CD4-positive, alpha-beta T cell (primary cell): Measurements from ENCODE around the gene MBD3L2. TPM values are rescaled to one million over a fixed set of nuclear protein-coding genes. Genes with fewer than 3 reads are reported as not detected.
"Not testable (repeated sequence)": the region's sequence is repeated elsewhere in the genome, so short reads cannot be mapped to it uniquely, and the experiment has no call there.

Experiments used
- ATAC-seq: fragments of 200-7000 bp; cut with Tn5 transposase; one replicate; pipeline ENCODE4 v1.10.0; 2022; ENCODE audit warnings: mild to moderate bottlenecking; ENCODE audit not compliant: poor library complexity
- CTCF ChIA-PET: fragments of 350-600 bp; sonication (Branson Sonifier 250); formaldehyde crosslinking; loops from one replicate; lab custom pipeline; 2021; ENCODE audit warnings: antibody characterized with exemption, inconsistent platforms; lab: Charles Lee
- POLR2A ChIA-PET: fragments of 350-600 bp; sonication (Branson Sonifier 250); formaldehyde crosslinking; loops from one replicate; lab custom pipeline; 2021; ENCODE audit warnings: antibody characterized with exemption, inconsistent platforms; lab: Charles Lee
- DNase-seq, 14 experiments: peaks; one replicate each; pipeline ENCODE4 v3.0.0-alpha.2; 2013 to 2020; ENCODE audit warnings: mixed read lengths in 2 of 14
- H3K27ac ChIP-seq, 2 donors: one replicate each; pipeline versions ENCODE4 v1.5.1 to v1.7.0; 2013; ENCODE audit warnings: low read length in 2 of 2, low read depth in 1 of 2, mild to moderate bottlenecking in 1 of 2
- H3K27me3 ChIP-seq, 2 experiments: 1 replicate in 1 of 2; 2 replicates in 1 of 2; pipeline versions ENCODE4 v1.6.1 to v1.7.0; 2013; ENCODE audit warnings: low read length in 2 of 2, control low read depth in 1 of 2, mild to moderate bottlenecking in 1 of 2, moderate library complexity in 1 of 2; ENCODE audit not compliant: insufficient read depth in 2 of 2, control insufficient read depth in 1 of 2
- H3K36me3 ChIP-seq: one replicate; pipeline ENCODE4 v1.6.1; 2013; ENCODE audit warnings: low read length, control low read depth; ENCODE audit not compliant: insufficient read depth
- H3K4me1 ChIP-seq: one replicate; pipeline ENCODE4 v1.6.1; 2013; ENCODE audit warnings: low read length, control low read depth; ENCODE audit not compliant: insufficient read depth
- H3K4me3 ChIP-seq: one replicate; pipeline ENCODE4 v1.5.1; 2013; ENCODE audit warnings: mild to moderate bottlenecking, low read length, moderate library complexity
- H3K9me3 ChIP-seq, 2 experiments: 1 replicate in 1 of 2; 2 replicates in 1 of 2; pipeline versions ENCODE4 v1.6.1 to v1.7.0; 2013; ENCODE audit warnings: low read length in 2 of 2, mild to moderate bottlenecking in 2 of 2, control low read depth in 1 of 2, moderate library complexity in 1 of 2; ENCODE audit not compliant: control insufficient read depth in 1 of 2, insufficient read depth in 1 of 2
- H3K27ac Mint-ChIP-seq: one replicate; pipeline ENCODE4 v1.8.0; 2020; ENCODE audit warnings: mixed read lengths
- H3K27me3 Mint-ChIP-seq: one replicate; pipeline ENCODE4 v1.8.0; 2021; ENCODE audit warnings: mixed read lengths
- H3K36me3 Mint-ChIP-seq: one replicate; pipeline ENCODE4 v1.8.0; 2021; ENCODE audit warnings: low read depth, mixed read lengths
- H3K4me1 Mint-ChIP-seq: one replicate; pipeline ENCODE4 v1.8.0; 2021; ENCODE audit warnings: low read depth, mixed read lengths
- H3K4me3 Mint-ChIP-seq: one replicate; pipeline ENCODE4 v1.8.0; 2020; ENCODE audit warnings: mild to moderate bottlenecking, mixed read lengths
- H3K9me3 Mint-ChIP-seq: one replicate; pipeline ENCODE4 v1.8.0; 2020; ENCODE audit warnings: mixed read lengths
- CTCF ChIP-seq: fragments of 200-600 bp; IDR thresholded peaks from one replicate; pipeline ENCODE4 v1.8.0; 2022; ENCODE audit warnings: antibody characterized with exemption, mild to moderate bottlenecking
- intact Hi-C, 2 experiments: fragments of 100-400 bp; cut with DNase I in 1 of 2; cut with micrococcal nuclease in 1 of 2; formaldehyde crosslinking; loops; one replicate each; pipeline versions ENCODE4 v1.15.1 to v1.9.0; 2023 to 2025; cut with DNase I, micrococcal nuclease
- total RNA-seq, 174 experiments: library from RNA in 2 of 174; stranded (reverse) in 2 of 174; gene quantifications; one replicate each; pipeline ENCODE4 v1.2.3 and lab custom pipeline; 2021 to 2026

MBD3L2 gene
- total RNA-seq, 2 experiments from 2014 or later: not detected

- H3K27ac Mint-ChIP-seq, H3K36me3 Mint-ChIP-seq, H3K36me3 ChIP-seq, H3K4me1 ChIP-seq, POLR2A ChIA-PET, H3K9me3 Mint-ChIP-seq, CTCF ChIA-PET, H3K4me3 Mint-ChIP-seq, H3K4me1 Mint-ChIP-seq, ATAC-seq, H3K9me3 ChIP-seq, H3K4me3 ChIP-seq, DNase-seq, H3K27me3 Mint-ChIP-seq, H3K27me3 ChIP-seq, intact Hi-C loops, H3K27ac ChIP-seq: not testable (repeated sequence)
Observed at GRCh38 chr19:7056371-7056770, 7.2 kb downstream of the MBD3L2 start.

GRCh38 chr19:7058576-7058975, 9.5 kb downstream of the MBD3L2 start, which contains the start of gene MBD3L3:
Gene MBD3L3 (minus strand): TSS chr19:7058676. CDS start chr19:7058605, 71 bp downstream.
- POLR2A ChIA-PET, H3K4me3 ChIP-seq, H3K4me1 Mint-ChIP-seq, CTCF ChIA-PET, H3K27me3 Mint-ChIP-seq, H3K4me3 Mint-ChIP-seq, H3K9me3 Mint-ChIP-seq, H3K4me1 ChIP-seq, H3K27ac ChIP-seq, intact Hi-C loops, H3K27me3 ChIP-seq, H3K27ac Mint-ChIP-seq, ATAC-seq, H3K36me3 ChIP-seq, DNase-seq, H3K9me3 ChIP-seq, H3K36me3 Mint-ChIP-seq: not testable (repeated sequence)

GRCh38 chr19:7059977-7060376, 10.9 kb downstream of the MBD3L2 start:
- CTCF ChIA-PET, POLR2A ChIA-PET, H3K4me1 ChIP-seq, H3K36me3 ChIP-seq, H3K36me3 Mint-ChIP-seq, H3K27me3 Mint-ChIP-seq, H3K9me3 Mint-ChIP-seq, H3K27ac Mint-ChIP-seq, H3K4me1 Mint-ChIP-seq, H3K4me3 Mint-ChIP-seq, H3K27ac ChIP-seq, H3K9me3 ChIP-seq, intact Hi-C loops, H3K27me3 ChIP-seq, H3K4me3 ChIP-seq: not testable (repeated sequence)
- ATAC-seq: peak; percentile 48
- DNase-seq: peak in 1 of 14 experiments; percentile 43

GRCh38 chr19:7063339-7063738, 14.2 kb downstream of the MBD3L2 start:
- no peaks in the 10 kb centered on the region for H3K27me3 Mint-ChIP-seq
- no peak overlapping the region for H3K4me3 Mint-ChIP-seq
- Histone ChIP-seq H3K27me3 (no peaks in the 10 kb centered on the region), H3K36me3 (no peaks in the 10 kb centered on the region), H3K4me1 (peaks cover 3% of the 10 kb centered on the region), H3K4me3 (no peak overlapping the region), H3K27ac (no peak overlapping the region), H3K9me3 (no peaks in the 10 kb centered on the region)
- no peaks in the 10 kb centered on the region for H3K36me3 Mint-ChIP-seq
- POLR2A ChIA-PET: interaction anchor here (1.2 to 1.5 kb wide), 3 partner anchors 36 to 285 kb away, joined by 3 to 5 read pairs (median 4); partner anchors contain the start of gene ARHGEF18
- H3K9me3 Mint-ChIP-seq: no peaks in the 10 kb centered on the region
- intact Hi-C loops: no loop called here
- no peak overlapping the region for H3K27ac Mint-ChIP-seq
- CTCF ChIA-PET: interaction anchor here (0.6 kb wide), 1 partner anchor 33 kb away, joined by 3 read pairs; no protein-coding TSS in a partner anchor
- no peaks in the 10 kb centered on the region for H3K4me1 Mint-ChIP-seq
- DNase-seq: peak in 1 of 14 experiments; percentile 2
- no peak for TF ChIP-seq CTCF
- no peak for ATAC-seq
